Panc1 (cell line): ENCODE measurements around the gene UBE2Q2.

Experiments used
- TF ChIP-seq, protein P1 (sequence below): fragments of 450-650 bp; IDR thresholded peaks from 2 replicates; pipeline ENCODE4 v1.5.1; 2017; ENCODE audit warnings: mild to moderate bottlenecking
- TF ChIP-seq, protein P2 (sequence below), 2 experiments: IDR thresholded peaks; 2 replicates each; pipeline ENCODE4 v1.6.1; 2011 to 2012; ENCODE audit warnings: low read depth in 2 of 2, control low read depth in 1 of 2, low read length in 1 of 2, mild to moderate bottlenecking in 1 of 2, moderate library complexity in 1 of 2; ENCODE audit not compliant: insufficient read depth in 1 of 2

DNA sequence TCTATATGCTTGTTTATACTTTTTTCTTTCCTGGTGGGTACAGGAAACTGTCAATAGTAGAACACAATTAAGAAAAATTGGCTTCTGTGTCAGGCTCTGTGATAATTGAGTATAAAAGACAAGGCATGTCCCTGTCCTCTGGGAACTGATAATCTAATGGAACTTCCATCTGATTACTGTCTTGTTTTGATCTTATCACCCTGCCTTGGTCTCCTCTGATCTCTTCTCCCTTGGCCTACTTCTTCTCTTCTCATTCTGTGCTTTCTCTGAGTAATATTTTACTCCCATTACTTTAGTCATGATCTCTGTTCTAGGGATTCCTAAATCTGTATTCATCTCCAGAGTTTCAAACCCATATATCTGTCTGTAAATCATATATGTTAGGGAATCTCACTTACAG, 14.6 kb downstream of the UBE2Q2 start:
- TF ChIP-seq, protein P1, sequence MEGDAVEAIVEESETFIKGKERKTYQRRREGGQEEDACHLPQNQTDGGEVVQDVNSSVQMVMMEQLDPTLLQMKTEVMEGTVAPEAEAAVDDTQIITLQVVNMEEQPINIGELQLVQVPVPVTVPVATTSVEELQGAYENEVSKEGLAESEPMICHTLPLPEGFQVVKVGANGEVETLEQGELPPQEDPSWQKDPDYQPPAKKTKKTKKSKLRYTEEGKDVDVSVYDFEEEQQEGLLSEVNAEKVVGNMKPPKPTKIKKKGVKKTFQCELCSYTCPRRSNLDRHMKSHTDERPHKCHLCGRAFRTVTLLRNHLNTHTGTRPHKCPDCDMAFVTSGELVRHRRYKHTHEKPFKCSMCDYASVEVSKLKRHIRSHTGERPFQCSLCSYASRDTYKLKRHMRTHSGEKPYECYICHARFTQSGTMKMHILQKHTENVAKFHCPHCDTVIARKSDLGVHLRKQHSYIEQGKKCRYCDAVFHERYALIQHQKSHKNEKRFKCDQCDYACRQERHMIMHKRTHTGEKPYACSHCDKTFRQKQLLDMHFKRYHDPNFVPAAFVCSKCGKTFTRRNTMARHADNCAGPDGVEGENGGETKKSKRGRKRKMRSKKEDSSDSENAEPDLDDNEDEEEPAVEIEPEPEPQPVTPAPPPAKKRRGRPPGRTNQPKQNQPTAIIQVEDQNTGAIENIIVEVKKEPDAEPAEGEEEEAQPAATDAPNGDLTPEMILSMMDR: no peak
- TF ChIP-seq, protein P2, sequence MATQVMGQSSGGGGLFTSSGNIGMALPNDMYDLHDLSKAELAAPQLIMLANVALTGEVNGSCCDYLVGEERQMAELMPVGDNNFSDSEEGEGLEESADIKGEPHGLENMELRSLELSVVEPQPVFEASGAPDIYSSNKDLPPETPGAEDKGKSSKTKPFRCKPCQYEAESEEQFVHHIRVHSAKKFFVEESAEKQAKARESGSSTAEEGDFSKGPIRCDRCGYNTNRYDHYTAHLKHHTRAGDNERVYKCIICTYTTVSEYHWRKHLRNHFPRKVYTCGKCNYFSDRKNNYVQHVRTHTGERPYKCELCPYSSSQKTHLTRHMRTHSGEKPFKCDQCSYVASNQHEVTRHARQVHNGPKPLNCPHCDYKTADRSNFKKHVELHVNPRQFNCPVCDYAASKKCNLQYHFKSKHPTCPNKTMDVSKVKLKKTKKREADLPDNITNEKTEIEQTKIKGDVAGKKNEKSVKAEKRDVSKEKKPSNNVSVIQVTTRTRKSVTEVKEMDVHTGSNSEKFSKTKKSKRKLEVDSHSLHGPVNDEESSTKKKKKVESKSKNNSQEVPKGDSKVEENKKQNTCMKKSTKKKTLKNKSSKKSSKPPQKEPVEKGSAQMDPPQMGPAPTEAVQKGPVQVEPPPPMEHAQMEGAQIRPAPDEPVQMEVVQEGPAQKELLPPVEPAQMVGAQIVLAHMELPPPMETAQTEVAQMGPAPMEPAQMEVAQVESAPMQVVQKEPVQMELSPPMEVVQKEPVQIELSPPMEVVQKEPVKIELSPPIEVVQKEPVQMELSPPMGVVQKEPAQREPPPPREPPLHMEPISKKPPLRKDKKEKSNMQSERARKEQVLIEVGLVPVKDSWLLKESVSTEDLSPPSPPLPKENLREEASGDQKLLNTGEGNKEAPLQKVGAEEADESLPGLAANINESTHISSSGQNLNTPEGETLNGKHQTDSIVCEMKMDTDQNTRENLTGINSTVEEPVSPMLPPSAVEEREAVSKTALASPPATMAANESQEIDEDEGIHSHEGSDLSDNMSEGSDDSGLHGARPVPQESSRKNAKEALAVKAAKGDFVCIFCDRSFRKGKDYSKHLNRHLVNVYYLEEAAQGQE (IDR thresholded peaks at IDR 0.05; ENCODE audit: insufficient read depth in 1 of 2, low read depth in 2 of 2, low read length in 1 of 2): no peak
